K562 (cell line): ENCODE results near the gene CDC14A. TPM values are rescaled to one million over a fixed set of nuclear protein-coding genes. Genes with fewer than 3 reads are reported as not detected.

ENCODE experiments used
- CBX2 ChIP-seq: fragments of 200-600 bp; sonication (generic); IDR thresholded peaks from one replicate; pipeline ENCODE4 v1.6.1; 2012; ENCODE audit warnings: mild to moderate bottlenecking, low read length, inconsistent platforms; ENCODE audit not compliant: insufficient read depth, poor library complexity, severe bottlenecking
- EGR1 ChIP-seq: fragments of 450-650 bp; conservative IDR thresholded peaks from 2 replicates; pipeline ENCODE4 v1.6.1; 2017; ENCODE audit warnings: mild to moderate bottlenecking
- HLTF ChIP-seq: fragments of 450-650 bp; IDR thresholded peaks from 2 replicates; pipeline ENCODE4 v1.6.1; 2016
- POLR2B ChIP-seq: fragments of 450-650 bp; IDR thresholded peaks from 2 replicates; pipeline ENCODE4 v1.6.1; 2018; ENCODE audit warnings: low read depth; ENCODE audit not compliant: partially characterized antibody
- SMAD4 ChIP-seq: fragments of 250-450 bp; sonication (Bioruptor Pico); conservative IDR thresholded peaks from 2 replicates; pipeline ENCODE4 v1.8.0; 2021; ENCODE audit warnings: inconsistent platforms, mild to moderate bottlenecking, moderate library complexity
- TBL1XR1 ChIP-seq, 2 experiments: IDR thresholded peaks; 2 replicates each; pipeline ENCODE4 v1.6.1; 2012; ENCODE audit warnings: improper control_type of control experiment in 2 of 2, low read length in 2 of 2, mild to moderate bottlenecking in 1 of 2
- TBP ChIP-seq: optimal IDR thresholded peaks from 2 replicates; pipeline ENCODE3; 2011; ENCODE audit warnings: low read depth, low read length, improper control_type of control experiment
- TOE1 ChIP-seq, 2 experiments: fragments of 450-650 bp in 1 of 2; sonication (generic) in 1 of 2; formaldehyde crosslinking in 1 of 2; IDR thresholded peaks; 2 replicates each; pipeline versions ENCODE4 v1.7.1 to v1.8.0; 2016 to 2022; ENCODE audit warnings: borderline replicate concordance in 2 of 2, mild to moderate bottlenecking in 2 of 2, antibody characterized with exemption in 1 of 2, inconsistent platforms in 1 of 2, low read depth in 1 of 2, missing genetic modification reagents in 1 of 2, moderate library complexity in 1 of 2
- polyA plus RNA-seq, 8 experiments: library from polyadenylated mRNA; depleted of rRNA in 4 of 8; stranded (reverse) in 5 of 8; unstranded in 3 of 8; fragments of >200 nt; fragmentation: Nextera tagmentation in 2 of 8; fragmentation: Illumina TruSeq in 1 of 8; extraction: Ambion mirVana in 2 of 8; extraction: Trizol in 1 of 8; gene quantifications; 2 replicates each; pipeline versions ENCODE4 v1.2.1 to v1.2.3, GENCODE V29; 2011 to 2014; ENCODE audit warnings: inconsistent platforms in 1 of 8, missing spikeins in 1 of 8
- total RNA-seq, 7 experiments: library from RNA; depleted of rRNA in 6 of 7; stranded (reverse); fragments of >200 nt in 6 of 7; fragmentation: Illumina TruSeq in 2 of 7; extraction: Trizol in 2 of 7; gene quantifications; 2 replicates each; pipeline versions ENCODE4 v1.2.1 to v1.2.3, GENCODE V29; 2011 to 2021; ENCODE audit warnings: low replicate concordance in 1 of 7
- TF ChIP-seq, protein P1 (sequence below): fragments of 450-650 bp; IDR thresholded peaks from 2 replicates; pipeline ENCODE4 v1.6.1; 2016; ENCODE audit warnings: mild to moderate bottlenecking, moderate library complexity
- TF ChIP-seq, protein P2 (sequence below): sonication (generic); IDR thresholded peaks from 2 replicates; pipeline ENCODE4 v1.6.1; 2016
- TF ChIP-seq, protein P3 (sequence below): fragments of 250-450 bp; sonication (Bioruptor Pico); IDR thresholded peaks from 2 replicates; pipeline ENCODE4 v1.4.0; 2020; ENCODE audit warnings: mild to moderate bottlenecking

Gene CDC14A
- total and polyA plus RNA-seq, 9 of the 15 experiments (the other 6 are each of a cell fraction or from before 2014, with no cell fraction given) = 17.0 to 74.3 (median 33.4) TPM

DNA sequence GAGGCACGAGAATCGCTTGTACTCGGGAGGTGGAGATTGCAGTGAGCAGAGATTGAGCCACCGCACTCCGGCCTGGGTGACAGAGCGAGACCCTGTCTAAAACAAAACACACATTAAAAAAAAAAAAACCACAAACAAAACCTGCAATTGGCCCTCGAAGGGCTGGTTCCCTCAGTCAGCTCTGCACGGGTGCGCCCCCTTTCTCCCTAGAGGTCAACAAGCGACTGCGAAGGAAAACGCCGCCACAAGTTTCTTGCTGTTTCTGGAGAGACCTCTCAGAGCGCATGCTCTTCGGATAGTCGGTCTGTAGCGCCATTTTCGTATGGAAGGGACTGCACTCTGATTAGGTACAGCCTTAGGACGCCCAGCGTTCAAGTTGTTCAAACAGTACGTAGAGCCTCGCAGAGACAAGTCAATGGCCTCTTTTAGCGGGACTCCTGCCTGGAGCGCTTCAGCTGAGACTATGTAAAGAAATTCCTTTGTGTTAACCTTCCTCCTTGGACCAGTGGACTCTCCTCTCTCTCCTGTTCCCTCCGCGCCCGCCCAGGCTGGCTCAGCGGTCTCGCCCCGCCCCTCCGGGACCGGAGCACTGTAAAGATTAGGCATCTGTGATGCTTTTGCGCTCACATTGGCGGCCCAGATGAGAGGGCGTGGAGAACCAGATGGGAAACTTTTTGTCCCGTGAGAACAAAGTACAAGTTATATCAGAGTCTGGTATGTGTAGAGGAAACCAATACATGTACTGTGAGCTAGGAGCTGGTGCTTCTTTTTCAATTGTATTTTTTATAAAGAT is 1.0 kb upstream of the CDC14A start (continued):
- TF ChIP-seq, protein P1, sequence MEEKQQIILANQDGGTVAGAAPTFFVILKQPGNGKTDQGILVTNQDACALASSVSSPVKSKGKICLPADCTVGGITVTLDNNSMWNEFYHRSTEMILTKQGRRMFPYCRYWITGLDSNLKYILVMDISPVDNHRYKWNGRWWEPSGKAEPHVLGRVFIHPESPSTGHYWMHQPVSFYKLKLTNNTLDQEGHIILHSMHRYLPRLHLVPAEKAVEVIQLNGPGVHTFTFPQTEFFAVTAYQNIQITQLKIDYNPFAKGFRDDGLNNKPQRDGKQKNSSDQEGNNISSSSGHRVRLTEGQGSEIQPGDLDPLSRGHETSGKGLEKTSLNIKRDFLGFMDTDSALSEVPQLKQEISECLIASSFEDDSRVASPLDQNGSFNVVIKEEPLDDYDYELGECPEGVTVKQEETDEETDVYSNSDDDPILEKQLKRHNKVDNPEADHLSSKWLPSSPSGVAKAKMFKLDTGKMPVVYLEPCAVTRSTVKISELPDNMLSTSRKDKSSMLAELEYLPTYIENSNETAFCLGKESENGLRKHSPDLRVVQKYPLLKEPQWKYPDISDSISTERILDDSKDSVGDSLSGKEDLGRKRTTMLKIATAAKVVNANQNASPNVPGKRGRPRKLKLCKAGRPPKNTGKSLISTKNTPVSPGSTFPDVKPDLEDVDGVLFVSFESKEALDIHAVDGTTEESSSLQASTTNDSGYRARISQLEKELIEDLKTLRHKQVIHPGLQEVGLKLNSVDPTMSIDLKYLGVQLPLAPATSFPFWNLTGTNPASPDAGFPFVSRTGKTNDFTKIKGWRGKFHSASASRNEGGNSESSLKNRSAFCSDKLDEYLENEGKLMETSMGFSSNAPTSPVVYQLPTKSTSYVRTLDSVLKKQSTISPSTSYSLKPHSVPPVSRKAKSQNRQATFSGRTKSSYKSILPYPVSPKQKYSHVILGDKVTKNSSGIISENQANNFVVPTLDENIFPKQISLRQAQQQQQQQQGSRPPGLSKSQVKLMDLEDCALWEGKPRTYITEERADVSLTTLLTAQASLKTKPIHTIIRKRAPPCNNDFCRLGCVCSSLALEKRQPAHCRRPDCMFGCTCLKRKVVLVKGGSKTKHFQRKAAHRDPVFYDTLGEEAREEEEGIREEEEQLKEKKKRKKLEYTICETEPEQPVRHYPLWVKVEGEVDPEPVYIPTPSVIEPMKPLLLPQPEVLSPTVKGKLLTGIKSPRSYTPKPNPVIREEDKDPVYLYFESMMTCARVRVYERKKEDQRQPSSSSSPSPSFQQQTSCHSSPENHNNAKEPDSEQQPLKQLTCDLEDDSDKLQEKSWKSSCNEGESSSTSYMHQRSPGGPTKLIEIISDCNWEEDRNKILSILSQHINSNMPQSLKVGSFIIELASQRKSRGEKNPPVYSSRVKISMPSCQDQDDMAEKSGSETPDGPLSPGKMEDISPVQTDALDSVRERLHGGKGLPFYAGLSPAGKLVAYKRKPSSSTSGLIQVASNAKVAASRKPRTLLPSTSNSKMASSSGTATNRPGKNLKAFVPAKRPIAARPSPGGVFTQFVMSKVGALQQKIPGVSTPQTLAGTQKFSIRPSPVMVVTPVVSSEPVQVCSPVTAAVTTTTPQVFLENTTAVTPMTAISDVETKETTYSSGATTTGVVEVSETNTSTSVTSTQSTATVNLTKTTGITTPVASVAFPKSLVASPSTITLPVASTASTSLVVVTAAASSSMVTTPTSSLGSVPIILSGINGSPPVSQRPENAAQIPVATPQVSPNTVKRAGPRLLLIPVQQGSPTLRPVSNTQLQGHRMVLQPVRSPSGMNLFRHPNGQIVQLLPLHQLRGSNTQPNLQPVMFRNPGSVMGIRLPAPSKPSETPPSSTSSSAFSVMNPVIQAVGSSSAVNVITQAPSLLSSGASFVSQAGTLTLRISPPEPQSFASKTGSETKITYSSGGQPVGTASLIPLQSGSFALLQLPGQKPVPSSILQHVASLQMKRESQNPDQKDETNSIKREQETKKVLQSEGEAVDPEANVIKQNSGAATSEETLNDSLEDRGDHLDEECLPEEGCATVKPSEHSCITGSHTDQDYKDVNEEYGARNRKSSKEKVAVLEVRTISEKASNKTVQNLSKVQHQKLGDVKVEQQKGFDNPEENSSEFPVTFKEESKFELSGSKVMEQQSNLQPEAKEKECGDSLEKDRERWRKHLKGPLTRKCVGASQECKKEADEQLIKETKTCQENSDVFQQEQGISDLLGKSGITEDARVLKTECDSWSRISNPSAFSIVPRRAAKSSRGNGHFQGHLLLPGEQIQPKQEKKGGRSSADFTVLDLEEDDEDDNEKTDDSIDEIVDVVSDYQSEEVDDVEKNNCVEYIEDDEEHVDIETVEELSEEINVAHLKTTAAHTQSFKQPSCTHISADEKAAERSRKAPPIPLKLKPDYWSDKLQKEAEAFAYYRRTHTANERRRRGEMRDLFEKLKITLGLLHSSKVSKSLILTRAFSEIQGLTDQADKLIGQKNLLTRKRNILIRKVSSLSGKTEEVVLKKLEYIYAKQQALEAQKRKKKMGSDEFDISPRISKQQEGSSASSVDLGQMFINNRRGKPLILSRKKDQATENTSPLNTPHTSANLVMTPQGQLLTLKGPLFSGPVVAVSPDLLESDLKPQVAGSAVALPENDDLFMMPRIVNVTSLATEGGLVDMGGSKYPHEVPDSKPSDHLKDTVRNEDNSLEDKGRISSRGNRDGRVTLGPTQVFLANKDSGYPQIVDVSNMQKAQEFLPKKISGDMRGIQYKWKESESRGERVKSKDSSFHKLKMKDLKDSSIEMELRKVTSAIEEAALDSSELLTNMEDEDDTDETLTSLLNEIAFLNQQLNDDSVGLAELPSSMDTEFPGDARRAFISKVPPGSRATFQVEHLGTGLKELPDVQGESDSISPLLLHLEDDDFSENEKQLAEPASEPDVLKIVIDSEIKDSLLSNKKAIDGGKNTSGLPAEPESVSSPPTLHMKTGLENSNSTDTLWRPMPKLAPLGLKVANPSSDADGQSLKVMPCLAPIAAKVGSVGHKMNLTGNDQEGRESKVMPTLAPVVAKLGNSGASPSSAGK = peak; percentile 66
- TF ChIP-seq SMAD4 (CRISPR knock-in tag) (peak; percentile 61; the same call in 1 of the 2 replicates), TBP (peak; percentile 74), POLR2B (peak; percentile 89), HLTF (peak; percentile 57; the same call in 1 of the 2 replicates), TBL1XR1 (IDR thresholded peaks at IDR 0.05; ENCODE audit: low read length in 2 of 2) (no peak; a peak in 2 of 4 replicates), CBX2 (no peak), EGR1 (0 out of 2 replicates have a peak, but pooled peaks have one; percentile 3), TOE1 (IDR thresholded peaks at IDR 0.05; ENCODE audit: borderline replicate concordance) (0 out of 2 replicates have a peak, but pooled peaks have one; percentile 14), TOE1 (CRISPR knock-in tag; IDR thresholded peaks at IDR 0.05; ENCODE audit: borderline replicate concordance, low read depth) (no peak)
- TF ChIP-seq, protein P2, sequence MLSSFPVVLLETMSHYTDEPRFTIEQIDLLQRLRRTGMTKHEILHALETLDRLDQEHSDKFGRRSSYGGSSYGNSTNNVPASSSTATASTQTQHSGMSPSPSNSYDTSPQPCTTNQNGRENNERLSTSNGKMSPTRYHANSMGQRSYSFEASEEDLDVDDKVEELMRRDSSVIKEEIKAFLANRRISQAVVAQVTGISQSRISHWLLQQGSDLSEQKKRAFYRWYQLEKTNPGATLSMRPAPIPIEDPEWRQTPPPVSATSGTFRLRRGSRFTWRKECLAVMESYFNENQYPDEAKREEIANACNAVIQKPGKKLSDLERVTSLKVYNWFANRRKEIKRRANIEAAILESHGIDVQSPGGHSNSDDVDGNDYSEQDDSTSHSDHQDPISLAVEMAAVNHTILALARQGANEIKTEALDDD = no peak
- TF ChIP-seq, protein P3, sequence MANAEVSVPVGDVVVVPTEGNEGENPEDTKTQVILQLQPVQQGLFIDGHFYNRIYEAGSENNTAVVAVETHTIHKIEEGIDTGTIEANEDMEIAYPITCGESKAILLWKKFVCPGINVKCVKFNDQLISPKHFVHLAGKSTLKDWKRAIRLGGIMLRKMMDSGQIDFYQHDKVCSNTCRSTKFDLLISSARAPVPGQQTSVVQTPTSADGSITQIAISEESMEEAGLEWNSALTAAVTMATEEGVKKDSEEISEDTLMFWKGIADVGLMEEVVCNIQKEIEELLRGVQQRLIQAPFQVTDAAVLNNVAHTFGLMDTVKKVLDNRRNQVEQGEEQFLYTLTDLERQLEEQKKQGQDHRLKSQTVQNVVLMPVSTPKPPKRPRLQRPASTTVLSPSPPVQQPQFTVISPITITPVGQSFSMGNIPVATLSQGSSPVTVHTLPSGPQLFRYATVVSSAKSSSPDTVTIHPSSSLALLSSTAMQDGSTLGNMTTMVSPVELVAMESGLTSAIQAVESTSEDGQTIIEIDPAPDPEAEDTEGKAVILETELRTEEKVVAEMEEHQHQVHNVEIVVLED = no peak
